ENCODE results near the gene PAIP2B. TPM values are rescaled to one million over a fixed set of nuclear protein-coding genes. Genes with fewer than 3 reads are reported as not detected.
"Not testable (repeated sequence)": the region's sequence is repeated elsewhere in the genome, so short reads cannot be mapped to it uniquely, and the experiment has no call there.

The PAIP2B gene, protein sequence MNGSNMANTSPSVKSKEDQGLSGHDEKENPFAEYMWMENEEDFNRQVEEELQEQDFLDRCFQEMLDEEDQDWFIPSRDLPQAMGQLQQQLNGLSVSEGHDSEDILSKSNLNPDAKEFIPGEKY
- 10 to 100 TPM; 15.1 to 20.5 TPM for total RNA-seq
- long read RNA-seq, full-length matches to known transcripts, result 1 of 5 reads
- long read RNA-seq, partial matches to known transcripts, result 0 of 5 reads
- long read RNA-seq, other reads (novel, unspliced or antisense), result 4 of 5 reads

DNA sequence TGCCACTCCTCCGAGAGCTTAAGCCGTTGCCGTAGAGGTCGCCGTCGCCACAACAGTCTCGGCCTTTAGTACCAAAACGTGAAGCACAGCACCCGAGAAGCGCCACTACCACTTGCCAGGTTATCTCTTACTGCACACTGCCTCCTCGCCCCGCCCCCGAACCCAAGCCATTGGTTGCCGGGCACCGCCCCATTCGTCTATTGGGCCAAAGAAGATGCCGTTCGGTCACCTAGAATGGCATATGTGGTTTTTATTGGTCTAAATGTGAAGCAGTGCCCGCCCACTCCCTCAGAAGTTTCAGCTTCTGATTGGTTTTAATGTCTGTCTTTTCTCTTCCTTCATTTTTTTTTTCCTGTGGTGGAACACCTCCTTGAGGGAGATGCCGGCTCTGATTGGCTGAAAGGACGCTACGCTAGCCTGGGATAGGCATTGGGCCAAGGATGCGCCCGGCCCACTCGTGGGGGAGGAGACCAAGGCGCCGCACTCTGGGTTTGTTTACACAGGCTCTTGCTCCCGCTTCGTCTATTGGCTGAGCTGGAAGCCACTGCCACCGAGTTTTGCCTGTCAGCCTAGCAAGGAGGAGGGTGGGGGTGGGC, at the start of gene PAIP2B:
TSS of gene PAIP2B (minus strand) at position 139 of the 596 bp plus-strand sequence. CDS start 24,514 bp downstream, outside the sequence.
- ATAC-seq (peak; percentile 95 to 99), DNase-seq (peak; percentile 99)
- intact Hi-C loops (cut with DNase I), result loop anchor here (2.0 to 10.0 kb wide), 2 partner anchors 48 to 50 kb away; no protein-coding TSS in a partner anchor

DNA sequence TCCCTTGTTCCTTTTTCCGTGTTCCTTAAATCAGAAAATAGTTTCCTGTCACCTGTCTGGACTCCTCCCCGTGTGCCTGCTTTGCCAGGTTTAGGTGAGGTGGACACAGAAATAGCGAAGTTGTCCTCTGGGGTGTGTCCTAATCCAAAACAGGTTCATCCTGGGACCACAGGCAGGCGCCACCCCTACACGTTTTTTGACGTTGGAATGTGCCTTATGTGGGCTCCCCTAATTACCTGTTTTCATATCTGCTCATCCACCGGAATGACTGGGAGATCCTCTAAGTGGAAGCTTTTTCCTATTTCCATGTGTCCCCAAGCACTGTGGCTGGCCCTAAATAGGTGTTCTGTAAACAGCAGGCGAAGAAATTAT, 49.0 kb upstream of the PAIP2B start:
- intact Hi-C loops (cut with DNase I), result loop anchor here (2.0 to 10.0 kb wide), 2 partner anchors 49 to 51 kb away; partner anchors contain the start of gene PAIP2B (in 2 of the 2)

DNA sequence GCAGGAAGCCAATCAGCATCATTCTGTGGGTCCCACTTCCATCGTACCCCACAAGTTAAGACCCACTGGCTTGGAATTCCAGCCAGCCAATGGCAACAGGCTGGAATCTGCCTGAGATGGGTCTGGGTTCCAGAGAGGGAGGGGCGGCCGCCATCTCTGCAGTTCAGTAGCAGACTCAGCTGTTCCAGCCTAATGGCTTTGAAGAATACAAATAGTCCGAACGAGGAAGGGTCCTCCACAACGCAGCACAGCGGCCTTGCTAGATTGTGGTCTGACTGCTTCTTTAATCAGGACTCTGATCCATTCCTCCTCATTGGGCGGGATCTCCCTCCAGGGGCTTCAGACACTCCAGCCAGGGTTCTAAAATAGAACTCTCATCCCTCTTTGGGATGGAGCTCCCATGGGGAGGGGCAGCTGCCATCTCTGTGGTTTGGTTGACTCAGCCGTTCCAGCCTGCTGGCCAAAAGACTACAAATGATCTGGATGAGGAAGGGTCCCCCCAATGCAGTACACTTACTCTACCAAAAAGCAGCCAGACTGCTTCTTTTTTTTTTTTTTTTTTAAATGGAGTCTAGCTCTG, 42.7 kb upstream of the PAIP2B start:
- no peak for ATAC-seq
- intact Hi-C loops (cut with DNase I), result loop anchor here in 1 of 2 donors (10.0 kb wide), 1 partner anchor 45 kb away; the partner anchor contains the start of gene PAIP2B
- no peak for DNase-seq

More for the DNA sequence above, 49.0 kb upstream of the PAIP2B start:
- DNase-seq (no peak), ATAC-seq (no peak)

DNA sequence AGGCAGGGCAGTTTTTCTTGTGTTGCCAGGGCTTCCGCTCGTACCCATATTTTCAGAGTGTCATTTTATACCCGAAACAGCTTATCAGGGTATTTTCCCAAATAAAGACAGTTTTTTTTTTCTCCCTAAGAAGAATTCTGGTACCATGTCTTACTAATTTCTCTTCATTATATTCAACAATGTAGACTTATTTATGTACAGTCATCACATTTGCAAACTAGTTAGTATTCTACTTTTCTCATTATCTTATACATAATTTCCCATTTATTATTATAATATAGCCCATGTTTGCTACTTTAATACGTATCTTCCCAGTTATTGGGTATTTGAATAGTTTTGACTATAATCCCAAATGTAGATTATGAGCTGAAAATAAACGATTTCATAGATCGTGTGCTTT, 36.5 kb upstream of the PAIP2B start:
- no peak for DNase-seq
- no peak for ATAC-seq
- intact Hi-C loops (cut with DNase I), result no loop called here

DNA sequence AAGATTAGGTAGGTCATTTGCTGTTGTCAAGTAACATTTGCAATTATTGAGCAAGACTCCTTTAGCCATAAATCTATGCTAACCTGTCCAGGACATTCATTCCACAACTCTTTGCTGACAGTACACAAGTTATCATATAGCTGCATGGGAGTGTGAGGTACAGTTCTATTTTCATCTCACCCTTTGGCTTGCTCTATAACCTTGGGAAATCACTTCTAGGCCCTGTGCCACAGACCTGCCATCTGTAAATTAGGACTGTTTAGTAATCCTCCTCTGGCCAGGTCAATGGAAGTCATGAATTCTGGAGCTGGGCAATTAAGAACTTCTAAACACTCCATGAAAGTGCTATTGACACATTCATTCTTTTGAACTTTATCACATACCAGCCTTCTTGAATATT, 34.6 kb upstream of the PAIP2B start:
- ATAC-seq (peak in 1 of 2 donors; percentile 85), DNase-seq (no peak)
- intact Hi-C loops (cut with DNase I), result no loop called here

DNA sequence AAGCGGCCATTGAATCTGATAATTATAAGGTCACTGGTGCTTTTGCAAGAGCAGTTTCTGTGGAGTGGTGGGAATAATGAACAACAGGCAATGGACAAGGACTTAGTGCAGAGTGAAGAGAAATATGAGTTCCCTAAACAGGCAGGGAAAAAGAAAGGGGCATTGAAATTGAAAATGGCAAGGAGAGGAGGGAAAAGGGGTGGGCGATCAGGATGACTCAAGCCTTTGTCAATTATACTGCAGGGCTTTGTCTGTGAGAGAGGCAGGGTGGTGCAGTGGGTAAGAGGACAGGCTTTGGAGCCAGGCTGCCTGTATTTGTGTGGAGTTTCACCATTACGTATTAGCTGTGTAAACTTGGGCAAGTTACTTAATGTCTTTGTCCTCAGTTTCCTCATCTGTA, 29.5 kb upstream of the PAIP2B start:
- intact Hi-C loops (cut with DNase I), result no loop called here
- DNase-seq, result no peak
- ATAC-seq, result no peak

DNA sequence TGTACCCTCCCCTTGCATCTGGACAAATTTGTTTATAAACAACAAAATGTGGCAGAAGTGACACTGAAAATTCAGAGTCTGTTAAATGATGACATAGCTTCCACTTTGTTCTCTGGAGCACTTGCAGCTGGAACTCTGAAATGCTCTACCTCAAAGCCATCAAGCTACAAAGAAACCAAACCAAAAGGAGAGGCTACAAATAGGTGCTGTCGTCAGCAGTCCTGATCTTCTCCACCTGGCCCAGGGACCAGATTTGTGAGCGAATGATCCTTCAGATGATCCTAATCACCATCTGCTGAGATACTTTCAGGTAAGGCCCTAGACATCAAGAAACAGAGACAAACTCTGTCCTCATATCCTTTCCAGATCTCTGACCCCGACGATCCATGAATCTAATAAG, 27.9 kb upstream of the PAIP2B start:
- no peak for ATAC-seq
- no peak for DNase-seq
- intact Hi-C loops (cut with DNase I), result no loop called here

DNA sequence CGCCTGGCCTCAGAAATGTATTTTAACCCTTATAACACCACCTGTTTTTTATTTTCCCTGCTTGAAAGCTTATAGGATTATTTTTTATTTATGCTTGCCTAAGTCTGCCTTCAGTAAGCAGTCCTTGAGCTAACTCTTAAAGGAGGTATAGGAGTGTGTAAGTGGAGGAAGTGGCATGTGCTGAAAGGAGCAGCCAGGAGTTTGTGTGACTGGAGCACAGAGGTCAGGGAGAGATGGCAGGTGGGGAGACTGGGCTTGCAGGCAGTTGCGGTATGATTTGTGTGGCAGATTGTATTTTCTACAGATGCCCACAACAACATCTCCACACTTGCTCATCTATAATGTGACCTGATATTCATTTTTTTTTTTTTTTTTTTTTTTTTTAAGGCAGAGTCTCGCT, 27.2 kb upstream of the PAIP2B start:
- ATAC-seq (no peak), DNase-seq (no peak)
- intact Hi-C loops (cut with DNase I), result no loop called here

DNA sequence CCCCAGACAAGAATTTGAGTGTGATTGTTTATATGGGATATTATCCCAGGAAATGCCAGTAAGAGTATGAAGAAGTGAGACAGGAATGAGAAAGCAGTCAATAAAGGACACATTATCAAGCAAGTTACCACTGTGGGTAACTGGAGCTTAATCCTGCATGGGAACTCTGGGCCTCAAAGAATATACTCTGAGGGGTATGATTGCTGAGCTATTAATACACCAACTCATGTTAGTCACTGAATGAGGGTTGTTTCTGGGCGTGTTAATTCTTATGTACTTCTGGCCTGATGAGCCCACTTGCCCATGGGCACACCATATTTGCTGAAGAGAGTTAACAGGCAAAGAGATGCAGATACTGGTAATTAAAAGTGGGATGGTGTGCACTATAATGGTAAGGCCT, 26.6 kb upstream of the PAIP2B start:
- DNase-seq (no peak), ATAC-seq (no peak)
- intact Hi-C loops (cut with DNase I), result no loop called here

DNA sequence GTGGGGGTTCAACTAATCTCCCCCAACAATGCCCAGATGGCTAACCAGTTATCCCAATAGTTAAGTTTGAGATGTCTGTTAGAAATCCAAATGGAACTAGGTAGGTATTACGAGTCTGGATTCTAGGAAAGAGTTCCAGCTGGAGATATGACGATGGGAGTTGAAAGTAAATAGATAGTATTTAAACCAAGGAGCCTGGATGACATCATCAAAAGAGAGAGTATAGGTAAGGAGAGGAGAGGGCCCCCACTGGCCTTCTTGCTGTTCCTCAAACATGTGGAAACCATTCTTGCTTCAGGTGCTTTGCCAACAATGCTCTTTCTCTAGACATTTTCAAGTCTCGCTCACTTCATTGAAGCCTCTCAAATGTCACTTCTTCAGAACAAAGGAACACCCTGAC, 26.0 kb upstream of the PAIP2B start:
- intact Hi-C loops (cut with DNase I), result no loop called here
- DNase-seq (no peak), ATAC-seq (no peak)

DNA sequence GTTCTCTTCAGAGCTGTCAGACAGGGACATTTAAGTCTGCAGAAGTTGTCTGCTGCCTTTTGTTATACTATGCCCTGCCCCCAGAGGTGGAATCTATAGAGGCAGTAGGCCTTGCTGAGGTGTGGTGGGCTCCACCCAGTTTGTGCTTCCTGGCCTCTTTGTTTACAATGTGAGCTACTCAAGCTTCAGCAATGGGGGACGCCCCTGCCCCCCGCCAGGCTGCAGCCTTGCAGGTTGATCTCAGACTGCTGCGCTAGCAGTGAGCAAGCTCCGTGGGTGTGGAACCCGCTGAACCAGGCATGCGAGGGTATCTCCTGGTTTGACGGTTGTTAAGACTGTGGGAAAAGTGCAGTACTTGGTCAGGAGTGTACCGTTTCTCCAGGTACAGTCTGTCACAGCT, 24.0 kb upstream of the PAIP2B start:
- intact Hi-C loops (cut with DNase I), result no loop called here
- DNase-seq (no peak), ATAC-seq (no peak)

DNA sequence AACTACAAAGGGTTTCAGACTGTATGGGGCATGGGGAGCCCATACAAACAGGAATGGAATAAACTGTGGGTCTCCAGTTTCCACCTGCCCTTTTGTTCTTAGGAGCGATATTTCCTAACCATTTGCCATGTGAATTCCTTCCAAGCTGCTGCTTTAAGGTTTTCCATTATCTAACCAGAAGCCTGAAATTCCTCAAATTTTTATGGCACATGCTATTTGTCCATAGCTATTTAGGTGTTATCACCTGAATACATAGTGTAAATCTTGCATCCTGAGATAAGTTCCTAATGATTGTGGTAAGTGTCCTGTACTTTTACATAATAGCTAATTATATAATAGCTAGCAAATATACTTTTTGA, 17.4 kb upstream of the PAIP2B start:
- ATAC-seq (no peak), DNase-seq (no peak)
- intact Hi-C loops (cut with DNase I), result no loop called here

DNA sequence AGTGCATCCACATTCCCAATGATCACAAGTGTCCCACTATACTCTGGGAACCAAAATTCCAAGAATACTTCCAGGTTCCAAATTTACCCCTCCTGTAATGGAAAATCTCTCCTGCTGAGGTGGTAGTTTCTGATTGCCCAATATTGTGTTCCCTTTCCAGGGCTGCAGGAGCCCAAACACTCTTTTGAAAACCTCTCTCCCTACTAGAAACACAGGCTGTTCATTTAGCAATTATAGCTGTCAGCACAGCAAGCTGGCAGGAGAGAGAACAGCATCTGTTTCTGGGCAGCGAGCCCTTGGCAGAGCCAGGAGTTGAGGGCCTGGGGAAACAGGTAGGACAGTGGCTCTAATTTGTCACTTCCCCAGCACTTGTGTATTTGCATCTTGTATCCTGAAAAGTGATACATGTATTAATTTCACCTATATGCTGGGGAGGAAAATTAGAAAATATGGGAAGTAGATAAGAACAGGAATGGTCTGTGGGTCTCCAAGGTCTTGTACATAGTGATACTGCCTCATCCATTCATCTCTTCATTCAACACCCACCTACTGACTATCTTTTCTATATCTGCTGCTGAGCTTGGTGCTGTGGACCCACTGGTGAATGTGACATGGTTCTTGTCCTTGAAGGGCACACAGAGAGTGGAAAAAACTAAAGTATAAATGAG, 16.9 kb upstream of the PAIP2B start:
- intact Hi-C loops (cut with DNase I), result no loop called here
- ATAC-seq, result peak; percentile 88 to 94
- DNase-seq, result peak; percentile 46

DNA sequence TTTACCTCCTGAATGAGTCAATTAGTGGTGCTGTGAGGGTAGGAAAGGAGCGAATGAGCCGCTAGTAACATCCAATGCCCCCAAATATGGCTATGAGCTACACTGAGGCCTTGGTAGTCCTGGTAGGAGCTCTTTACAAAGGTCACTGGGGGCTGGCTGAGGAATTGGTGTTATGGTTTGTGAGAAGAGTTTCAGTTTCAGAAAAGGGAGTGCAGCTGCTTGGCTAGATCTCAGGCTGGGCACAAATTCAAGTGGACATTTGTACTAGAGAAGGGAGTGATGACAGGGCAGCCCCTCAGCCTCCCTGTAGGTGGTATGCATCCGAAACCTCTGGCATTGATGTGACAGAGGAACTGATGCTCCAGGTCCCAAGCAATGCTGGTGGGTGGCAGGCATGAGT, 13.9 kb upstream of the PAIP2B start:
- intact Hi-C loops (cut with DNase I), result no loop called here
- peak; percentile 39 to 58 for ATAC-seq
- peak; percentile 21 for DNase-seq

DNA sequence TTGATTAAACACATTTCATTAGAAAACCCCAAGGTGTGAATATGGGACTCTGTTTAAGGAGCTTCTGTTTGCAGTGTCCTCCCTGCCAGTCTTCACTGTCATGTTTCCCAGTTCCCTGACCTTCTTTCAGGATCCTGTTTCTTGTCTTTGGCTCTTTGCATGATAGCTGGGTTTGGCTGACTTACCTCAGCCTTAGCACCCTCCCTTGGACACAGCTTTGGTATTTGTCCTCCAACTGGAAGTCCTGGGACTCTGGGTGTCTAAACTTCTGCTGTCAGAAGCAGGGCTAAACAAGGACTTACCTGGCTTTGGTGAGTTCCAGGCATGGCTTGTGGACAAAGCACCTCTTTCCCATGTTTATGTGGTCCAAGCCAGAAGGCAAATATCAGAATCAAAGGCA, 11.2 kb upstream of the PAIP2B start:
- no peak for ATAC-seq
- DNase-seq, result no peak
- intact Hi-C loops (cut with DNase I), result no loop called here

DNA sequence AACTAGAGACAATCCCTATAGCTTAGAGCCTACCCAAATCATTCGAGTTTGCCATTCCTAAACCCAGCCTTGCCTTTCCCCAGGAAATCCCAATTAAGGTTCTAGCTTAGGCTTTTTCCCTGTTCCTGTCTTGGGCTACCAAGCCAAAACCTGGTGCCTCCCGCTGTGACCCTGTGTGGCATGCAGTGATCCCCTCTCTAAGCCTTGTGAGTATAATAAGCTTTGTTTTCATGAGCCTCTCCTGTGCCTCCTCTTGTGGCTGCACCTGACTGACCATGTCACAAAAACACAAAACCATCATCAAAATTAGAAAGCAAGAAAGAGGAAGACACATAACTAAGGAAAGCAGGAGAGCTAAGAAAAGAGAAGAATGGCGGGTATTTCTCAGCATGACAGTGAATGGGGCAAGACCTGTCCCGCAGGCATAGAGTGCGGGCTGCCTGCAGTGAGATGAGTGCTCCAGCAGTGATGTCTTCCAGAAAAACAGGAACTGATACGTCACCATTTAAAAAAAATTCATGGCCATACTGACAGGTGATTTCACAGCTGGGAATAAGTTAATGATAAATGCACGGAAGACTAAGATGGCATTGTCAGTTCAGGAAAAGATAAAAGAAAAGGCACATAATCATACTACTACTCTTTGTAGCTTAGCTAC, 9.2 kb upstream of the PAIP2B start:
- DNase-seq (no peak), ATAC-seq (no peak)
- intact Hi-C loops (cut with DNase I), result no loop called here

DNA sequence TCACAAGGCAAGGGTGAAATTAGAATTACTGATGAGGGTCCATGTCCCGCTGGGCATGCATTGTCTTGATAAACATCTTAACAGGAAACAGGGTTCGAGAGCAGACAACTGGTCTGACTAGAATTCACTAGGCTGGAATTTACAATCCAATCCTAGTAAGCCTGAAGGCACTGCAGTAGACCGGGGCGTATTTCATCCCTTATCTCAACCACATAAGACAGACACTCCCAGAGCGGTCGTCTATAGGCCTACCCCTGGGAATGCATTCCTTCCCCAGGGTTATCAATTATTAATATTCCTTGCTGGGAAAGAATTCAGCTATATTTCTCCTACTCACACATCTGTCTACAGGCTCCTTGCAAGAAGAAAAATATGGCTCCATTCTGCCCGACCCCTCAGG, 6.2 kb upstream of the PAIP2B start:
- DNase-seq; intact Hi-C loops (cut with DNase I); ATAC-seq: not testable (repeated sequence)

DNA sequence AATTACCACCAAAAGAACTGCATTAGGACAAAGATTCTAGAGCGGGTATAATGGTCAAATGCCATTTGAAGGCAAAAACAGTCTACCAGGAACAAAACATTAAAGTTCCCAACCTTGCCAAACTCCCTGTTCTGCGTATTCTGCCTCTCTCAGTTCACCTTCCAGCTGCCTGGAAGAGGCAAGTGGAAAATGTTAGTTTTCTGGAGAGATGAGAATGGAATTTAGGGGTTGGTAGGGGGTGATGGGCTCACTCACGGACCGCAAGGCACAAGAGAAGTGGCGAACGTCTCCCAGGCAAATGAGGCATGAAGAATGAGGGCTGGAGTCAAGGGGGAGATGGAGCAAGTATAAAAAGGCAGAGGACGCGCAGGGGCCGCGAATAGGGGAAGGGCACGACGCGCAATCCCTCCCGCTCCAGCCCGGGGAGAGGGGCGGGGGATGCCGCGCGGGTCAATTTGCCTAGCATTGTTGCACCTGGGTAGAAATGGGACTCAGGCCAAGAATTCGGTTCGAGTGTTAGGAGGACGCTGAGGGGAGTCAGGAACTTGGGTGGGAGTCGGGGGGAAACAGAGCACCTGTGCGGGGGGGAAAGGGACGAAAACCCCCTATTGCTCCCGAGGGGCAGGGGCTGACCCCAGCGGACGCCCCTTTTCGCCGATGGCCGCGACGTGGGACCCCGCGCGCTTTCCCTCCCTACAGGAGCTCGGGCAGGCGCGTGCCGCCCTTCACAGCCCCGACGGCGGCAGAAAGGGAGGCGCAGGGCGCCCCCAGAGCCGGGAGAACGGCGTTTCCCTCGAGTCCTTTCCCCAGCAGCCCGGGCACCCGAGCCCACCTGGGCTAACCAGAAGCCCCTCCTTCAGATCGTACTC, 573 bp downstream of the PAIP2B start:
- DNase-seq (peak; percentile 29), ATAC-seq (peak; percentile 7 to 25)
- intact Hi-C loops (cut with DNase I), result loop anchor here (2.0 to 10.0 kb wide), 2 partner anchors 48 to 50 kb away; no protein-coding TSS in a partner anchor

DNA sequence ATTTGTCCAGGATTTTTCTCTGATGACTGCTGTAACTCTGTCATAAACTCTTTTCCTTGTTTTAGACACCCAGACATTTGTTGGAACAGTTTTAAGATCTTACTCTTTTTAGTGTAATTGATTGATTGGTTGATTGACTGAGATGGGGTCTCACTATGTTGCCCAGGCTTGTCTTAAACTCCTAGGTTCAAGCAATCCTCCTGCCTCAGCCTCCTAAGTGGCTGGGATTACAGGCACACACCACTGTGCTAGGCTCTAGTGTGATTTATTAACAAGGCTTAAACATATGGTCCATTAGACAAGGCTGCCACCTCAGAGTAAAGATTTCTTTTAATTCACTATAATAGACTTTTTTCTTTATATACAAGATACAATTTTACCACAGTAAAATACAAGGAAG, 2.0 kb downstream of the PAIP2B start:
- ATAC-seq, result no peak
- intact Hi-C loops (cut with DNase I), result loop anchor here (1.0 to 10.0 kb wide), 2 partner anchors 50 to 107 kb away; no protein-coding TSS in a partner anchor
- no peak for DNase-seq
